HG03442 (cell line): ENCODE measurements around the gene ASB16.
"Not testable (repeated sequence)": the region's sequence is repeated elsewhere in the genome, so short reads cannot be mapped to it uniquely, and the experiment has no call there.

Experiments
- ATAC-seq: cut with Tn5 transposase; IDR thresholded peaks from one replicate; pipeline ENCODE4 v1.9.1; 2021; ENCODE audit warnings: mild to moderate bottlenecking, moderate library complexity; ENCODE audit not compliant: unreplicated experiment

The ASB16 gene

GRCh38 chr17:44170499-44171201 is at the start of gene ASB16:
TSS of gene ASB16 (plus strand) at chr17:44170704. CDS start at chr17:44170790, 86 bp downstream.
- ATAC-seq, result no peak

GRCh38 chr17:44120851-44121605 is 49.5 kb upstream of the ASB16 start:
- no peak for ATAC-seq

GRCh38 chr17:44121997-44122815 is 48.3 kb upstream of the ASB16 start:
- ATAC-seq, result no peak

- peak; percentile 26 for ATAC-seq
Observed at GRCh38 chr17:44122816-44123355, 47.6 kb upstream of the ASB16 start.

GRCh38 chr17:44123356-44124117 is 47.0 kb upstream of the ASB16 start, which contains the start of gene HDAC5:
TSS of gene HDAC5 (minus strand) at chr17:44123641. CDS start at chr17:44117515, 6,126 bp downstream.
- peak; percentile 87 for ATAC-seq

GRCh38 chr17:44124118-44124438 is 46.4 kb upstream of the ASB16 start:
- no peak for ATAC-seq

GRCh38 chr17:44128383-44128782 is 42.1 kb upstream of the ASB16 start:
- ATAC-seq, result no peak

GRCh38 chr17:44130693-44131349 is 39.7 kb upstream of the ASB16 start:
- no peak for ATAC-seq

GRCh38 chr17:44131372-44131771 is 39.1 kb upstream of the ASB16 start:
- ATAC-seq, result not testable (repeated sequence)

- ATAC-seq, result no peak
Observed at GRCh38 chr17:44132275-44132821, 38.2 kb upstream of the ASB16 start.

GRCh38 chr17:44133918-44134476 is 36.5 kb upstream of the ASB16 start:
- no peak for ATAC-seq

- ATAC-seq, result no peak
Observed at GRCh38 chr17:44134752-44135568, 35.5 kb upstream of the ASB16 start.

- no peak for ATAC-seq
Observed at GRCh38 chr17:44137891-44138709, 32.4 kb upstream of the ASB16 start.

GRCh38 chr17:44143921-44144320 is 26.6 kb upstream of the ASB16 start:
- not testable (repeated sequence) for ATAC-seq

GRCh38 chr17:44144966-44145739 is 25.4 kb upstream of the ASB16 start:
- ATAC-seq, result no peak

GRCh38 chr17:44146375-44147346 is 23.8 kb upstream of the ASB16 start:
- ATAC-seq, result no peak
